ENCODE data around the gene OPCML. TPM values are rescaled to one million over a fixed set of nuclear protein-coding genes. Genes with fewer than 3 reads are reported as not detected.
A peak's percentile ranks its signal among the peaks of the same experiment; 100 is the strongest.

Gene OPCML
- total RNA-seq, 2 donors from 2014 or later: not detected

DNA sequence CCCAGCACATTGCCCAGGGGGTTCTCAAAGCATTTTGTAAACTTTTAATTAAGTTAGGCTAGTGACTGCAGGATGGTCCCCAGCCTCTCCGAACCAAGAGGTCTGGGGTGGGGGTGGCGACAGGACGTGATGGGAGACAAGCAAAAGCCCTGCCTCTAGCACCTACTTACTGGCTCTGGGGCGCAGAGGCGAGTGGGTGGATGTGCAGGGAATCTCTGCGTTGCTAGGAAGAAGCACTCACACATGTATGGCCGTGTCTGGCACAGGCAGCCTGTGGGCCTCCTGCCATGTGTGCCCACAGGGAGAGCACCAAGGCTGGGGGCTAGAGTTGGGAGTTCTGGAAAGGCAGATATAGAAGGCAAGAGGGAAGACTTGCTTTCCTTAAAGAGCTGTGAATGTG lies 6.3 kb downstream of the OPCML start:
- Mint-ChIP-seq H3K4me3 (no peak overlapping the region), H3K27ac (no peak overlapping the region), H3K36me3 (no peaks in the 10 kb centered on the region), H3K4me1 (ENCODE audit: low read depth in 2 of 2) (no peaks in the 10 kb centered on the region), H3K9me3 (no peaks in the 10 kb centered on the region), H3K27me3 (peaks cover 12 to 13% of the 10 kb centered on the region in 2 donors)
- no peak for ATAC-seq
- DNase-seq (ENCODE audit: low spot score): no peak

DNA sequence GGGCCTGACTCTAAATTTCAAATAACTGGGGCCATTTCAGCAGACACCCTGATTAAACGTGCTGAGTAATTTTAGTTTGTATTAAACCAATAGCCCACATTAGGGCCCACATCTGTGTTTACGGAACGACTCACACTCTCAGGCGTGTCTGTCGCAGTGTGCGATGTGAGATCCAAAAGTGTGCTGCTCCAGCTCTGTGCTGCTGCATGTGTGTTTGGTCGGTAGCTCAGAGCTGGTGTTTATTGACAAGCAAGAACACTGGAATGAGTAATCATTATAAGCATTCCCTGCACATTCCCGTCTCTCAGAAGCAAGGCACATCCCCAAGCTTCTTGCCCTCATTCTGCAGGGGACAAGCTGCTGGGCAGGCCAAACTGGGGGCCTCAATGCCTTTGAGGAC lies 7.8 kb downstream of the OPCML start:
- no peak overlapping the region for H3K27ac Mint-ChIP-seq
- no peaks in the 10 kb centered on the region for H3K36me3 Mint-ChIP-seq
- H3K4me1 Mint-ChIP-seq (ENCODE audit: low read depth in 2 of 2): no peaks in the 10 kb centered on the region
- peaks cover 2% of the 10 kb centered on the region for H3K9me3 Mint-ChIP-seq
- DNase-seq (ENCODE audit: low spot score) (no peak), ATAC-seq (no peak)
- H3K27me3 Mint-ChIP-seq: peaks cover 5% of the 10 kb centered on the region in 2 donors
- H3K4me3 Mint-ChIP-seq: no peak overlapping the region

DNA sequence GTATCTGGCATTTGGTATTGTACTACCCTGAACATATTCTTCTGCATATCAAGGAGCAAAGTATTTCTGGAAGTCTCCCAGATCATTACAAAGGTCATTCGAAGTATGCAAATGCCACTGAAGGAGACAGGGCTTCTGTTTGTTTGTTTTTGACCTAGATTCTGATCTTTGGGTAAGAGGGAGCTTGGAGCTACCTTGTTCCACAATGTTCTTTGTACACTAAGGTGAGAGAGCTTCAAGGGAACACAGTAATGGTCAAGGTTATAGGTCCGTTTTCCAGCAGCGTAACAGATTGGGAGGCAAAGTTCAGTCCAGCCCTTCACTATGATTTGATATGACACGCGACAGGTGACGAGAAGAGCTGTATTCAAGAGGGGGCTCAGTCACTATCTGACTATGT lies 10.0 kb downstream of the OPCML start:
- Mint-ChIP-seq H3K9me3 (peaks cover 8% of the 10 kb centered on the region), H3K36me3 (no peaks in the 10 kb centered on the region), H3K4me1 (ENCODE audit: low read depth in 2 of 2) (no peaks in the 10 kb centered on the region), H3K27ac (no peak overlapping the region), H3K4me3 (no peak overlapping the region), H3K27me3 (no peaks in the 10 kb centered on the region)
- DNase-seq (ENCODE audit: low spot score): no peak
- no peak for ATAC-seq

DNA sequence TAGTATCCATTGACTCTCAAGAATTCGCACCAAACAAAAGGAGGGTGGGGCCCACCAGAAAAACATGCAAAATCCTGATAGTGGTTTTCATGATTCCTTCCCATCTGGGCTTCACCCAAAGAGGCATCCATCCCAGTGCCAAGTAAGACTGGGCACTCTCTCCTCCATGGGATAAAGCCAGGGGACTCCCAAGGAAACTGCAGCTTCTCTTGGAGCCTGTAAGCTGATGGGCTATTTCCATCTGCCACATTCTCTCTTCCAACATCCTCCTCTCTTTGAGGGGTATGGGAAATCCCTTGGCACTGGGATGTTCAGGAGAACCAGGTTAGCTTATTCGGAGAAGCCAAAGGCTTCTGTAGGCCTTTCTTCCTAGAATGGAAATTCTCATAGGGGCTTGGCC lies 10.8 kb downstream of the OPCML start:
- Mint-ChIP-seq H3K9me3 (peaks cover 8% of the 10 kb centered on the region), H3K4me1 (ENCODE audit: low read depth in 2 of 2) (no peaks in the 10 kb centered on the region), H3K36me3 (no peaks in the 10 kb centered on the region), H3K27me3 (no peaks in the 10 kb centered on the region), H3K4me3 (no peak overlapping the region), H3K27ac (no peak overlapping the region)
- no peak for ATAC-seq
- DNase-seq (ENCODE audit: low spot score): no peak

DNA sequence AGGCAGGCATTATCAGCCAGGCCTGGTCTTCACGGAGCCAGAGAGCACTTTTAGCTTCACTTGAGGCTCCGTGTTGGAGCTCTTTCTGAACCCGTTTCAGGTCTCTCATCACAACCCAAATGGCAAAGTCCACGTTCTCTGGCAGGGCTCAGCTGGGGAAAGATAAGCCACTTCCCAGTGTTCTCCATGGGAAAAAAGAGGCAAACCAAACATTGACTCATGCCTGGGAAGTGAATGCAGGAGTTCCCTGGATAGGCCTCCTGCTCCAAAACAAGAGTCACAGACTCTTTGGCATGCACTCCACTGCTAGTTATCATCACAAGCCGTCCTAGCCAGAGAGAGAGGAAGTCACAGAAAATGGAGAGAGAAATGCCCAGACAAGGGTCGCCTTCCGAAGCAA lies 11.6 kb downstream of the OPCML start:
- Mint-ChIP-seq H3K36me3 (no peaks in the 10 kb centered on the region), H3K27me3 (no peaks in the 10 kb centered on the region), H3K27ac (no peak overlapping the region), H3K4me1 (ENCODE audit: low read depth in 2 of 2) (no peaks in the 10 kb centered on the region), H3K9me3 (peaks cover 8% of the 10 kb centered on the region), H3K4me3 (no peak overlapping the region)
- ATAC-seq (no peak), DNase-seq (ENCODE audit: low spot score) (no peak)

DNA sequence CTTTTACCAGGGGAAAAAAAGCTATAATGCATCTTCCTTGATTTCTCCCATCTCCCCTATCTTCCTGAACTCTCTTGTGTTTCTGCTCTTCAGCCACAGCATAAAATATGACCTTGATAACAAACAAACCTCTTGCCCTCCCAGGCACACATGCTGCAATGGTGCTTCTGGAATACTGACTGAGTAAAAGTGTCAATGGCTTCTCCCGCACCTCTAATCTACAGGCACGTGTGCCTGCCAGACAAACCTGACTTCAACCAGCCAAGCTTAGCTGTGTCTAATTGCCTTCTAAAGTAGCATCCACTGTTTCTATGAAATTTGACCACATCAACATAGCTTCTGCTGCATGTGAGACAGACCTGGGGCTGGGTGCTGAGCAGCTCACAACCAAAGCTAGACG lies 12.7 kb downstream of the OPCML start:
- no peaks in the 10 kb centered on the region for H3K4me1 Mint-ChIP-seq (ENCODE audit: low read depth in 2 of 2)
- DNase-seq (ENCODE audit: low spot score): no peak
- H3K27ac Mint-ChIP-seq: no peak overlapping the region
- peaks cover 8% of the 10 kb centered on the region for H3K9me3 Mint-ChIP-seq
- ATAC-seq: no peak
- H3K36me3 Mint-ChIP-seq: no peaks in the 10 kb centered on the region
- no peaks in the 10 kb centered on the region for H3K27me3 Mint-ChIP-seq
- H3K4me3 Mint-ChIP-seq: no peak overlapping the region

DNA sequence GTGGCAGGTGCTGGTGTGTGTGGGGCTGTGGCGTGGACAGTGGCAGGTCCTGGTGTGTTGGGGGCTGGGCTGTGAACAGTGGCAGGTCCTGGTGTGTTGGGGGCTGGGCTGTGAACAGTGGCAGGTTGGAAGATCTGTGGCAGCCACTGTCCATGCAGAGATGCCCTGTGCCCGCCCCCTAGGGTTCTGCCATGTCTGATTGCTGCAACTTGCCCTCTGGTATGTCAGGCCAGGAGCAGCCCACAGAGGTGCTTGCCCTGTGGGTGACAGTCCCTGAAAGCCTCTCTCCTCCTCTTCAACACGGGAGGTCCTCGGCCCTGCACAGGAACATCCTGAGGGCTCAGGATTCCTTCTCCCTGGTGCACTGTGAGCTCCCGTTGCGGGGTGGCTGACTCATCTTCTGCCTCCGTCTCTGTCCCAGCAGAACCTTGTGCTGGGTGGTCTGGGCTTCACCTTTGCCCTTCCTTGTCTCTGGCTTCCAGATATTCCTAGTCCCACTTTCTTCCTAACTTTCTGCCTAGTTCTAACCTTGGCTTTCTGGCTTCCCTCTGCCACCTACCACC lies 13.5 kb downstream of the OPCML start:
- no peaks in the 10 kb centered on the region for H3K36me3 Mint-ChIP-seq
- peaks cover 8% of the 10 kb centered on the region for H3K9me3 Mint-ChIP-seq
- ATAC-seq: no peak
- H3K4me3 Mint-ChIP-seq: no peak overlapping the region
- H3K4me1 Mint-ChIP-seq (ENCODE audit: low read depth in 2 of 2): no peaks in the 10 kb centered on the region
- H3K27ac Mint-ChIP-seq: no peak overlapping the region
- DNase-seq (ENCODE audit: low spot score): no peak
- H3K27me3 Mint-ChIP-seq: no peaks in the 10 kb centered on the region

DNA sequence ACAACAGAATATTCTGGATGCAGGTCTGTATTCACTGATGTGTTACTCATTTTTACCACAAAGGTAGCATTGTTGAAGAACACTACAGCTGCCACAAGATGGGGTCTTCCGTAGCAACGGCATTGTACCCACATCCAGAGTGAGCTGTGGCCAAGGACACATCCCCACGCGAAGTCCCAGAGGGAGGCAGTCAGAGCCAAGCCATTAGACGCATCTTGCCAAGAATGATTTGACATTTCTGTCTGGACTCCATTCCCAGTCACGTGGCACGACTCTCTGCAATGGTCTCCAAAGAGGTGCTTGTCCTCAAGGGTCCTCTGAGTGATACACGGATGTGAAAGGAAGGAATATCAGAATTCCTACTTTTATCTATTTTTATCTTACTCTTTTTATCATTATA lies 15.5 kb downstream of the OPCML start:
- Mint-ChIP-seq H3K27me3 (no peaks in the 10 kb centered on the region), H3K4me3 (no peak overlapping the region), H3K9me3 (peaks cover 10% of the 10 kb centered on the region), H3K36me3 (no peaks in the 10 kb centered on the region), H3K27ac (no peak overlapping the region), H3K4me1 (ENCODE audit: low read depth in 2 of 2) (no peaks in the 10 kb centered on the region)
- no peak for DNase-seq (ENCODE audit: low spot score)
- ATAC-seq: no peak

DNA sequence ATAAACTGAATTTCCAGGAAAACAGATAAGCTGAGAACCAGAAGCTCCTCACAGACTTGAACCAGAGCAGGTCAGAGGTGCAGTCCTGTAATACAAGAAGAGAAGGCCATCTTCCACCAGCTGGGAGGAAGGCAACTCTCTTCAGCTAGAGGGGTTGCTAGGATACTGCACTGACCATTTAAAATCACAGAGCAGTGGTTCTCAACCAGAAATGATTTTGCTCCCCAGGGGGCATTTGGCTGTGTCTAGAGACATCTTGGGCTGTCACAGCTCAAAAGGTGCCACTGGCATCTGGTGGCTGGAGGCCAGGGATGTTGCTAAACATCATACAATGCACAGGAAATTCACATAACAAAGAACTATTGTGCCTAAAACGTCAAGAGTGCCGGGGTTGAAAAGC lies 17.2 kb downstream of the OPCML start:
- Mint-ChIP-seq H3K27ac (no peak overlapping the region), H3K4me3 (no peak overlapping the region), H3K36me3 (no peaks in the 10 kb centered on the region), H3K4me1 (ENCODE audit: low read depth in 2 of 2) (no peaks in the 10 kb centered on the region), H3K27me3 (peaks cover 0 to 6% of the 10 kb centered on the region in 2 donors), H3K9me3 (peaks cover 17% of the 10 kb centered on the region)
- DNase-seq (ENCODE audit: low spot score): no peak
- no peak for ATAC-seq

DNA sequence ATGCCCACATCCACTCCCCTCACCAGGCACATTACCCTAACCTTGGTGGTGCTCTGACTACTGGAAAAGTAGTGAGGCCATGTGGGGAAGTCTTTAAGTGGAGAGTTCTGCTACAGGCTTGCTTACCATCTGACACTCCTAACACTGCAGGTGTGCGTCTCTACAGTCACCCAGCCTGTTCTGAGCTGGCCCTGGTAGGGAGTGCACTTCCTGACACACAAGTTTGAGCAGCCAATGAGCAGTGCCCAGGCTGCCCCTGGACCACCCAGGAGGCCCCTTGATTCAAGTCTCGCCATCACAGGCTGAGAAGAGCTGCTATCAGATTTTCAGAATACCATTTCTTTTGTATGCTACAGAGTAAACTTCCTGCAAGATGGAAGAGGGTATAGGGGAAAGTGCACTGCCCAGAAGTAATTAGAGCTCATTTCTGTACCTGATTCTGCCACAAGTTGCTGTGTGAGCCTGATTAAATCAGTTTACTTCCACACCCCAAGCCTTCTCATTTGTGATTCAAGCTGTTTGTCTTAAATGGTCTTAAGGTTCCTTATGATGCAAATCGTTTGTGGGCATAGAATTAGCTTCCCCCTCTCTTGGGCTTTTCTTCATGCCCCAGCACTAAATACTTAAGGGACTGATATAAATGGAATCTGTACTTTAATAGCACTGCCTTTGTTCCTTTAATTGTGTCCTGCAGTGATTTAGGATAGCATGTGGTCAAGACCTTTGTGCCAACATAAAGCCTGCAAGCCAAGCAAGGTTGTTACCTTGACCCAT lies 22.2 kb downstream of the OPCML start:
- Mint-ChIP-seq H3K4me1 (ENCODE audit: low read depth in 2 of 2) (no peaks in the 10 kb centered on the region), H3K4me3 (no peak overlapping the region), H3K36me3 (no peaks in the 10 kb centered on the region), H3K27ac (no peak overlapping the region), H3K27me3 (peaks cover 0 to 13% of the 10 kb centered on the region in 2 donors), H3K9me3 (peaks cover 9% of the 10 kb centered on the region)
- DNase-seq (ENCODE audit: low spot score): no peak
- ATAC-seq: no peak

DNA sequence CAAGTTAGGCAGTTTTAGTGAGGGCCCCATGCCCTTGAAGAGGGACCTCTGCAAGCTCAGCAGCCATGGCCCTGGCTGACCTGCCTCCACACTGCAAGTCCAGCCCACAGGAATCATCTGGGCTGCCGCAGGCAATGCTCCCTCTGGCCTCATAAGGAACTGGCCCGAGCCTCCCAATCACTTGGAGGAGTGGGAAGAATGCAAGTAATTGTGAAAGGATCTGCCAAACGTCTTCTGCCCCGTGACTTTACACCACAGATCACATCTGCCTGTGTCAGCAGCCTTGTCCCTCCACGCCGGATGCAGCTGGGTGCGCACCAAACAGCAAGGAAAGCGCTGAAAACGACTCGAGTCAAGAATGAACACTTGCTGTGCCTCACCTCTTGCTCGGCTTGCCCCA lies 23.8 kb downstream of the OPCML start:
- no peak overlapping the region for H3K4me3 Mint-ChIP-seq
- peaks cover 0 to 13% of the 10 kb centered on the region in 2 donors for H3K27me3 Mint-ChIP-seq
- DNase-seq (ENCODE audit: low spot score) (no peak), ATAC-seq (no peak)
- H3K9me3 Mint-ChIP-seq: peaks cover 9% of the 10 kb centered on the region
- no peak overlapping the region for H3K27ac Mint-ChIP-seq
- H3K36me3 Mint-ChIP-seq: no peaks in the 10 kb centered on the region
- no peaks in the 10 kb centered on the region for H3K4me1 Mint-ChIP-seq (ENCODE audit: low read depth in 2 of 2)

DNA sequence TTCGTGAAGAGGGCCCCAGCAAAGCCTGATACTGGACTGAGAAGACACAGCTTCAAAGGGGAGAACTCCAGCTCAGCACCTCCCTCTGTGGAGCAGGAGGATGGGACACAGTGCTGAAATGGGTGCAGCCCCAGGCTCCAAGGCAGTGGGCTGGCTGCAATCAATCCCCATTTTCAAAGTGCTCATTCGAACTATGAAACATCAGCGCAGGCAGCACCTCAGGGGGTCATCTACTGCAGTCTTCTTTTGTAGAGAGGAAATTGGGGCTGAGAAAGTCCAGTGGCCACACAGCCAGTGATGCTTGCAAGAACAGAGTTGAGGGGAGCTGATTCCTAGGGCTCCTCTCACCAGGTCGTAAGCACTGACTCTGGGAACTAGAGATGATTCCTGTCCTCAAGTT lies 25.1 kb downstream of the OPCML start:
- no peak for DNase-seq (ENCODE audit: low spot score)
- peaks cover 7% of the 10 kb centered on the region for H3K9me3 Mint-ChIP-seq
- H3K27me3 Mint-ChIP-seq: peaks cover 0 to 13% of the 10 kb centered on the region in 2 donors
- no peaks in the 10 kb centered on the region for H3K36me3 Mint-ChIP-seq
- ATAC-seq: no peak
- H3K4me1 Mint-ChIP-seq (ENCODE audit: low read depth in 2 of 2): no peaks in the 10 kb centered on the region
- H3K27ac Mint-ChIP-seq: no peak overlapping the region
- H3K4me3 Mint-ChIP-seq: no peak overlapping the region

DNA sequence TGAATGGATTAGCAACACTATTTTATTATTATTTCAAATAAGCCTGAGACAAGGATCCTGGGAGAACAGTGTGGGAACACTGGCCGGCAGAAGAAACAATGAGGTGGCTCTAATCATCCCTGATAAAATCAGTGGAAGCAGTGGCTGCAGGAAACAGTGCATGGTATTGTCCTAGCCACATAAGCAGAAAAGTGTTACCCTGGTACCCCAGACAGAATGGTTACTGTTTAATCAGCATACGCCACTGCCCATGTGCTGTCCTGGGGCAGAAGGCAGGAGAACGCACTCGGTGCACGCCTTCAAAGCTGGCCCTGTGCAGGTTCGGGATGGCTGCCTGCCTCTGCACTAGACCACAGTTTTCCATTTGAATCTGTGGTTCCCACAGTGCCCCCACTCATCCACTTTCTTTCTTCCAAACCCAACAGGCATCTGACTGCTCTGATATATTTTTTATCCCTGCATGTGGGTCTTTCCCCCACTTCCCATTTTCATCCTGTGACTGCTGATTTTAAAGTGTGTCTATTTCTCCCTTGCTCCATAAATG lies 25.7 kb downstream of the OPCML start:
- Mint-ChIP-seq H3K36me3 (no peaks in the 10 kb centered on the region), H3K27ac (no peak overlapping the region), H3K4me3 (no peak overlapping the region), H3K27me3 (peaks cover 0 to 12% of the 10 kb centered on the region in 2 donors), H3K4me1 (ENCODE audit: low read depth in 2 of 2) (no peaks in the 10 kb centered on the region), H3K9me3 (peaks cover 7% of the 10 kb centered on the region)
- peak in 1 of 2 donors; percentile 22 for ATAC-seq
- no peak for DNase-seq (ENCODE audit: low spot score)

DNA sequence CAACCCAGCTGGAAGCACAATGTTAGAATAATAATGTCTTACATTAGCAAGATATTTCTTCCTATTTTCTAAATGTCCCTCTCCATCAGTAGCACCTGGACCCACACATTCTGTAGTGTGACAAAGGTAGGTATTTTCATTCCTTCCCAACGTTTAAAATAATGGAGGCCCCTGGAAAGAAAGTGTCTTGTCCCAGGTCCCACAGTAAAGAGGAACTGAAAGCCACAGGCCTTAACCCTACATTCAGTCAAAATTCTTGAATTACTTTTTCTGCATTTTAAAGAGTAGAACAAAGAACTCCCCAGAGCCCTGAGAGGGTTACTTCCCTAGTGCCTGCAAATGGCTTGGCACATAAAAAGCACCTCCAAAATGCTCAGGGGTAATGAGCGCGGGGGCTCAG lies 26.3 kb downstream of the OPCML start:
- Mint-ChIP-seq H3K27ac (no peak overlapping the region), H3K4me3 (no peak overlapping the region), H3K4me1 (ENCODE audit: low read depth in 2 of 2) (no peaks in the 10 kb centered on the region), H3K27me3 (peaks cover 0 to 8% of the 10 kb centered on the region in 2 donors), H3K9me3 (peaks cover under 1% of the 10 kb centered on the region), H3K36me3 (no peaks in the 10 kb centered on the region)
- ATAC-seq (no peak), DNase-seq (ENCODE audit: low spot score) (no peak)
